Mammary epithelial cell (primary cell): Measurements from ENCODE around the gene MTCL3.

Experiments
- CTCF ChIP-seq, 2 donors: IDR thresholded peaks in 1 of 2; conservative IDR thresholded peaks in 1 of 2; 2 replicates each; pipeline ENCODE4 v1.5.1; 2011 to 2012; ENCODE audit warnings: inconsistent platforms in 2 of 2, low read length in 2 of 2, mild to moderate bottlenecking in 2 of 2, control low read depth in 1 of 2, low read depth in 1 of 2; ENCODE audit not compliant: insufficient read depth in 1 of 2; ENCODE audit errors: extremely low read depth in 1 of 2
- EZH2 ChIP-seq: IDR thresholded peaks from 2 replicates; pipeline ENCODE4 v1.6.1; 2012; ENCODE audit warnings: low read length, inconsistent platforms, borderline replicate concordance

GRCh38 chr6:127517693-127518092, 1.4 kb downstream of the MTCL3 start:
- TF ChIP-seq CTCF (conservative IDR thresholded peaks at IDR 0.05 in 1 of 2, IDR thresholded peaks at IDR 0.05 in 1 of 2; ENCODE audit: extremely low read depth in 1 of 2, insufficient read depth in 1 of 2, low read depth in 1 of 2, low read length in 2 of 2) (no peak), EZH2 (no peak)
